NCI-H1436 treated with DMSO at 0.1 percent for 48 hours (cell line): ENCODE data around the gene CCDC192.
"Not testable (repeated sequence)": the region's sequence is repeated elsewhere in the genome, so short reads cannot be mapped to it uniquely, and the experiment has no call there.

ENCODE experiments used
- DNase-seq: peaks from one replicate; lab custom pipeline; 2025; lab: John Stamatoyannopoulos, UW

The CCDC192 gene

GRCh38 chr5:127702926-127703561 is at the start of gene CCDC192:
Gene CCDC192, plus strand, starts transcription at chr5:127703391. Its CDS starts 55 bp downstream, at chr5:127703446.
- DNase-seq = no peak

GRCh38 chr5:127656825-127657224 is 46.4 kb upstream of the CCDC192 start:
- no peak for DNase-seq

DNA sequence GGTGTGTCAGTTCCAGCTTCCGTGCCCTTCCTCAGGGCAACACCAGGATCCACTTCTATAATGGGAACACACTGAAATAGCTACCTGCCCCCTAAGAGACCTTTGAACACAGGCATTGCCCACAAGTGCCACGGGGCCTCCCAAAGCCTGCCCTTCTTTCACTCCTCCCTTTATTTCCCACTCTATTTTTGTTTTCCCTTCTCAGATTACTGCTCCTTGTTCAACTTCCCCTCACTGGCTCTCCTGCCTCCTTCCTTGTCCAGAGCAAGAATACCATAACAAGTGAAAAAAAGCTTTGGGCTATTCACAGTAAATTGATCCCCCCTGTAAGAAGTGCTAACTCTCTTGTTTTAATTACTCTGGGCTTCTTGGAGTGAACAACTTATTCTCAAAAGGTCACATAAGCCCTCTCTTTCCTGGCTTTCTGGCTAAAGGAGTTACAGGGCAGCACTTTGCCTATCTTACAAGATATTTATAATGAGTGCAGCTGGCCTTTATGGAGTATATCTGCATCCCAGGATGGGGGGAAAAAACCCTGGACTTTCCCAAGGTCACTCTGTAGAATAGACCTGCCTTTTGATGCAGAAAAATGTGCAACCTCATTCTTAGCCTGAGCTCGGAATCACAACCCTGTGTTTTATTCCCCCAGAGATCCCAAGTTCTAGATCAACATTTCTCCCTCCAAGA is 43.0 kb upstream of the CCDC192 start:
- DNase-seq = no peak

- no peak for DNase-seq
These were observed 39.1 kb upstream of the CCDC192 start for GRCh38 chr5:127664093-127664492.

DNA sequence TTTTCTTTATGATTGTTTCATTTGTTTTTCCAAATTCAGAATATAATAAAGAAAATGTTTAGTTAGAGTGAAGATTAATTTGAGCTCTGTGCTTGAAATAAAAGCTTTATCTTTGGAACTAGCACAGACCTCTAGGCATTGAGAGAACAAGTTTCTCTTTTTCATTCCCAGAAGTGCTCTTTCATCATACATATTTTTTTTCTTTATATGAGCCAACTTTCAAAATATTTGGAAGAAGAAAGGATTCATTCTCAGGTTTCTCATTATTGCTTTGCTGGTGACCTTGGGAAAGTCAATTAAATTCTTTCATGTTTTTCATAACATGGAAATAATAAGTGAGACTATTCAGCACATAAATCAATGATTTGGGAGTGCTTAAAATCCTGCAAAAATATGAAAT is 37.5 kb upstream of the CCDC192 start:
- DNase-seq = no peak

- DNase-seq = no peak
These were observed 37.0 kb upstream of the CCDC192 start for GRCh38 chr5:127666043-127666716.

- DNase-seq = no peak
These were observed 35.3 kb upstream of the CCDC192 start for GRCh38 chr5:127667926-127668325.

DNA sequence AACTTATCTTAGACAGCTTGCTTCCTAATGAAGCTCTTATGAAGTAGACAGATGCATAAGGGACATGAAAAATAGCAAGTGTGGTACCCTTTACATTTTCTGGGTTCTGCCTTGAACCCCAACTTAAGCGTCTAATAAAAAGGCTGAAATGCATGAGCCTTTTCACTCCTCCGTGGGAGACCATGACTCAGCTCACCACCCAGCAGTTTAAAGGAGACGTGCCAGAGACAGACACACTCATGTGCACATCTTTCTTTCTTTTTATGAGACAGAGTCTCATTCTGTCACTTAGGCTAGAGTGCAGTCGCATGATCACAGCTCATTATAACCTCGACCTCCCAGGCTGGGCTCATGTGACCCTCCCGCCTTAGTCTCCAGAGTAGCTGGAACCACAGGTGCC is 32.0 kb upstream of the CCDC192 start:
- DNase-seq = no peak

DNA sequence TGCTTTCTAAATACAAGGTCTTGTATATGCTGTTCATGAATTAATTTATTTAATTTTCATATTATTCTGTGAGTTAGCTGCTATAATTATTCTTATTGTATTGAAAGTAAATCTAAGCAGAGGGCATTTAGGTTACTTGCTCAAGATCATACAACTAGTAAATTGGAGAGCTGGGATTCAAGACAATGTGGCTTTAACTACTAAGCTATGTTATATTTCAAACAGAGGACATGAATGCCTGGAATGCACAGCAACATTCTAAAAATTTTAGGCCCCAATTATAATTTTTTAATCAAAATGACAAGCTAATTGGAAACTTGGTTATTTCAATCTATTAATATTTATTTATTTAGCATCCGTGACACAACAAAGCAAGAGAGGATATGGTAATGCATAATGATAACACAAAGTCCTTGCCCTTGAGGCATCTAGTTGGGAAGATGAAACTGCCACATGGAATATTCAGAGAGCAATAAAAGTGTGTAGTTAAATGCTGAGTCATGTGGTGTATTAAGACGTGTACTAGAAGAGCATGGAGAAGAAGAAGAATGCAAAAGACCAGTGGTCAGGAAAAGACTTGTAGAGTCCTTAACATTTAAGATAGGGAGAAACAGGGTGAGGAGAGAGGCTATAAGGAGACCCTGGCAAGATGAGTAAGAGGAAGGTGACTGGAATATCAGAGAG is 29.9 kb upstream of the CCDC192 start:
- DNase-seq = no peak

GRCh38 chr5:127676951-127677350 is 26.2 kb upstream of the CCDC192 start:
- not testable (repeated sequence) for DNase-seq

DNA sequence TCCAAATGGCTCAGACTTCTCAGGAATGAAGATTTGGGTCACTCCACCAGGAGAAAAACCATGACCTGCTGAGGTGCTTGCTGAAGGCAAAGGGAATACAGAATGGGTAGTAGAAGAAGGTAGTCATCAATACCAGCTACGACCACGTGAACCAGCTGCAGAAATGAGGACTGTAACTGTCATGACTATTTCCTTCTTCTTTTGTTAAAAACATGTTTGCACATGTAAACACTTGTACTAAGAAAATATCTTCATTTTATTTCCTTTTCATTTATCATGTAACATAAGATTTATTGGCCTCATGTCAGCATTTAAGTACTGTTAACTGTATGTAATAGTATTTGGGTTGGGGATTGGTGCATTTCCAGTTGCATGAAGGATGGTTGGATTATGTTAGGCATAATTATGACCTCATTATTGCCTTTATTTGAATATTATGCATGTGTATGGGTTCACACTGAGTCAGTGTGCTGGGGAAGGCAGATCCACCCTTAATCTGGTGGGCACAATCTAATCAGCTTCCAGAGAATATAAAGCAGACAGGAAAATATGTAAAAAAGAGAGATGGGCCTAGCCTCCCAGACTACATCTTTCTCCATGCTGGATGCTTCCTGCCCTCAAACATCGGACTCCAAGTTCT is 23.4 kb upstream of the CCDC192 start:
- not testable (repeated sequence) for DNase-seq

DNA sequence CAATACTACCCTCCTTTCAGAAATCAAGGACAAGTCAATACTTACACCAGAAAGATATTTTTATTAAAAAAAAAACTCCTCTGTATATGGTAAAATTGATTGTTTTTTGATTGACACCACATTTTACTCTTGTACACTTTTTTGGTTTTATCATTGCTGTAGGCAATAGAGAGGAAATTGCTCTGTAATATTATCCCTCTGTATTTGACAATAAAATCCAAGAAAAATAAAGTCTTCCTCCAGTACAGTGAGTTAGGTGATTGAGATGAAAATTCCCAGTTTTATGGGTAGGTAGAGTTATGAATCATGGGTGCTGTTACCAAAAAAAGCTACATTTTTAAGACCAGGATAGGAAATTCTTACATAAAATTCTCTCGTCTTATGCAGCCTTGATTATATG is 22.6 kb upstream of the CCDC192 start:
- DNase-seq = no peak

DNA sequence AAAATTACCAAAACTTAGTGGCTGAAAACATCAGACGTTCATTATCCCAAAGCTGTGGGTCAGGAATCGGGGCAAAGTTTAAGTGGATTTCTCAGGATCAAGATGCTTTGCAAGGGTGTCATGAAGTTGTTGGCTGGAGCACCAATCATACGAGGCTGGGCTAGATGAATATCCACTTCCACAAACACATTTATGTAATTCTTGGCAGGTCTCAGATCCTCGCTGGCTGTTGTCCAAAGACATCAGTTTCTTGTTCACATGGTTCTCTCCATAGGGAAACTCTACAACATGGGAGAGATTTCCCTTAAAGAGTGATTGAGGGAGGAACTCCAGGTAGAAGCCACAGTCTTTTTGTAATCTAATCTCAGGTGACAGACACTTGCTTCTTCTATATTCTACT is 20.2 kb upstream of the CCDC192 start:
- no peak for DNase-seq

- DNase-seq = no peak
These were observed 18.3 kb upstream of the CCDC192 start for GRCh38 chr5:127684726-127685467.

GRCh38 chr5:127685662-127686061 is 17.5 kb upstream of the CCDC192 start:
- DNase-seq = no peak

DNA sequence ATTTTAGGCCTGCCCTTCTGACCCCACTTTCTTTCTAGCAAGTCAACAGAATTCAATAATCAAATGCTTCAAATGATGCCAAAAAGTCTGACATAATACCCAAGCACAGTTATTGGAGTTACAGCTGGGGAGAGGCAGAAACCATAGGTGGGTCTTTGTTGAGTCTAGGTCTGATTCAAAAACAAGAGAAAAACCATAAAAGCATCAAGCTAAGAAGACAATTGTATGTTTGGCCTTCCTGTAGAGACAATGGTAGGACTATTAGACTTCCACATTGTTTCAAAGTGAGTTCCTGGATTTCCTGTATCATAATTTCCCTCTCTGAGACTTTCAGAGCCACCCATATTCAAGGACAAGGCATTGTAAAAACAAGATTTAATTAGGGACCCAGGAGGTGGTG is 16.8 kb upstream of the CCDC192 start:
- no peak for DNase-seq

DNA sequence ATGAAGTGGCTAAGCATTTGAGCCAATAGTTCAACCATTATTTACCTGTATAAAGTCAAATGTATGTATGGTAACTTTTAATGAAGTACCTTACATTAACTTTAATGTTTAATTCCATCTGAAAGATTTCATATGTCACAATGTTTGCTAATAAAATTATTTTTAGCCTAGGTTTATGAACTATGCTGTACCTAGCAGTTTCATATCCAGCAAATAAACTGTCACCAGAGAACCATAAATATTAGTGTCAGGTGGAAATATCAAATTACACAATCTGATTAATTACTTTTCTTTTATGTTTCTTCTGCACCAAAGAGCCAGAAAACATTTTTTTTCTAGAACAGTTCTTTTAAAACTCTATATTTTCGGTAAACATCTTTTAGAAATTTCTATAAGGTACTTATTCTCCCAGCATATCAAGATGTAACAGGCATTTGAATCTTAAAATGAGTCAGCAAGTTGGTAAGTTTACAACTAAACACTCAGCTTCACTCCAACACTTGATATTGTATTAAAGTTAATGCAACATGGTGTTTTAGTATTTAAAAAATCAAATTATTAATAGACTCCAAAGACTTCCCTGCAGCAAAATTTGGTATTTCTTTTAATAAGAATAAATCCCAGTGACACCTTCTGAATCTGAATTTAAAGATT is 8.5 kb upstream of the CCDC192 start:
- DNase-seq = no peak

DNA sequence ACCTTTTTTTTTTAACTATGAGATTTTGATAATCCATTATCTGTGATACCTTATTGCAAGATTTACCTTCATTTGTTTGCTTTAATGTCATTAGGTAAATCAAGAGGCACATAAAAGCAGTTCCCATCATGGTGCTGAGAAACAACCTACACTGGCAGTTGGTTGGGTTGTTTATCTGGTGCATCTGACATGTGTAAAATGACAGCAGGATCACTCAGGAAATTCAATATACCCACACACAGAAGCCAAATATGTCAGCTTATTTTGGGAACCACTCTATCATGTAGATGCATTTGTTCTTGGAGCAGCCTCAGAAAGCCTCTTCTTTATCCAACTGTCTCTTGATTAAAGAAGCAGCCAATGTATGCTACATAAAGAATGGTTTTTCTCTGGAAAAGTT is 7.8 kb upstream of the CCDC192 start:
- DNase-seq = no peak

DNA sequence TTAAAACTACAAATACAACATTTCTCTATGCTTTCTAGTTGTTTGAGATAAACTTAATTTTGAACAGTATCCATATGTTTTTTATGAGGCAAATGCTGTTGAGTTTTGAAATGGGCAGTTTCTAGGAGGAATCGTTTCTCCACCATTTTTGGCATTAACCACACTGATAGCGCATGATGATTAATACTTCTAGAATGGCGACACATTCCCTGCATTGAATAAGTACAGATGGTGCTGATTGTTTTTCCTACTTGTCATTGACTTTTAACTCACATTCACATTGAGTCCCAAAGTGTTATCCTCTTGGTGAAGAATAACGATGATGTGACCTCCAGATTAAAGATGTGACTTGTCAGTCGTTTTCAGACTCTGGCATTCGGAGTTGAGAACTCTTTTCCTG is 6.5 kb upstream of the CCDC192 start:
- DNase-seq = no peak

GRCh38 chr5:127697894-127698600 is 5.1 kb upstream of the CCDC192 start:
- DNase-seq = no peak
